Measurements from ENCODE around the gene FAM20B. TPM values are rescaled to one million over a fixed set of nuclear protein-coding genes. Genes with fewer than 3 reads are reported as not detected.
A peak's percentile ranks its signal among the peaks of the same experiment; 100 is the strongest.

FAM20B gene
- total RNA-seq, 1 donor from 2014 or later, result 27.5 TPM

DNA sequence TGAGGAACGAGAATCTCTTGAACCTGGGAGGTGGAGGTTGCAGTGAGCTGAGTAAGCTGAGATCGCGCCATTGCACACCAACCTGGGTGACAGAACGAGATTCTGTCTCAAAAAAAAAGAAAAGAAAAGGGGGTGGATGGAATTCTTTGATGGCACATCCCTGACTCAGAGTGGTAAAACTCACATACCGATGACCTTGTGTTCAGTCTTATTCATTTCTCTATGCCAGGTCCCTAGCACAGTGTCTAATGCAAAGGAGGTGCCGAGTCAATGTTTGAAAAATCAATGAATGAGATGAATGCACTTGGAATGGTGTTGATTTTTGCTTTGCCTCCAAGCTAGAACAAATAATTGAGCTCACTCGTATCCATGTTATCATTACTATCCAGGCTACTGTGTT lies 18.5 kb upstream of the FAM20B start:
- no peaks in the 10 kb centered on the region for H3K36me3 ChIP-seq (ENCODE audit: control insufficient read depth, insufficient read depth, low read length)
- H3K27me3 ChIP-seq (ENCODE audit: control insufficient read depth, insufficient read depth, low read length), result no peaks in the 10 kb centered on the region
- no peak for DNase-seq (ENCODE audit: low read depth)
- no peak overlapping the region for H3K4me3 ChIP-seq (ENCODE audit: low read depth, low read length)
- TF ChIP-seq, protein P1, sequence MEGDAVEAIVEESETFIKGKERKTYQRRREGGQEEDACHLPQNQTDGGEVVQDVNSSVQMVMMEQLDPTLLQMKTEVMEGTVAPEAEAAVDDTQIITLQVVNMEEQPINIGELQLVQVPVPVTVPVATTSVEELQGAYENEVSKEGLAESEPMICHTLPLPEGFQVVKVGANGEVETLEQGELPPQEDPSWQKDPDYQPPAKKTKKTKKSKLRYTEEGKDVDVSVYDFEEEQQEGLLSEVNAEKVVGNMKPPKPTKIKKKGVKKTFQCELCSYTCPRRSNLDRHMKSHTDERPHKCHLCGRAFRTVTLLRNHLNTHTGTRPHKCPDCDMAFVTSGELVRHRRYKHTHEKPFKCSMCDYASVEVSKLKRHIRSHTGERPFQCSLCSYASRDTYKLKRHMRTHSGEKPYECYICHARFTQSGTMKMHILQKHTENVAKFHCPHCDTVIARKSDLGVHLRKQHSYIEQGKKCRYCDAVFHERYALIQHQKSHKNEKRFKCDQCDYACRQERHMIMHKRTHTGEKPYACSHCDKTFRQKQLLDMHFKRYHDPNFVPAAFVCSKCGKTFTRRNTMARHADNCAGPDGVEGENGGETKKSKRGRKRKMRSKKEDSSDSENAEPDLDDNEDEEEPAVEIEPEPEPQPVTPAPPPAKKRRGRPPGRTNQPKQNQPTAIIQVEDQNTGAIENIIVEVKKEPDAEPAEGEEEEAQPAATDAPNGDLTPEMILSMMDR (IDR thresholded peaks at IDR 0.05; ENCODE audit: insufficient read depth, low read length, poor library complexity, severe bottlenecking), result no peak

DNA sequence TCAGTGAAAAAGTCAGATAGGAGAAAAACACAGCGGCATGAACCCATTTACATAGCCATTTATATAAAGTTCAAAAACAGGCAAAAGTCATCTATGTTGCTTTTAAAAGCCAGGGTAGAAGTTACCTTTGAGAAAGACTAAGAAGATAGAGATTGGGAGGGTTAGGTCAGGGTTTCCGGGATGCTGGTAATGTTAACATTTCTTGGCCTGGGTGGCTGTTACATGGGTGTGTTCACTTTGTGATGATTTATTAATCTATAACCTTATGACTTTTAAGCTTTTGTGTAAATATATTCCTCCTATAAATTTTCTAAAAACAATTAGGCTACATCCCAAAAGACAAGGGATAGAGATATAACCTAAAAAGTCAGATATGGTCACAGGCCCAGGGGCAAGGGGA lies 15.0 kb upstream of the FAM20B start:
- no peaks in the 10 kb centered on the region for H3K36me3 ChIP-seq (ENCODE audit: control insufficient read depth, insufficient read depth, low read length)
- H3K27me3 ChIP-seq (ENCODE audit: control insufficient read depth, insufficient read depth, low read length), result no peaks in the 10 kb centered on the region
- TF ChIP-seq, protein P1 (IDR thresholded peaks at IDR 0.05; ENCODE audit: insufficient read depth, low read length, poor library complexity, severe bottlenecking), result no peak
- H3K4me3 ChIP-seq (ENCODE audit: low read depth, low read length), result no peak overlapping the region
- DNase-seq (ENCODE audit: low read depth), result no peak

DNA sequence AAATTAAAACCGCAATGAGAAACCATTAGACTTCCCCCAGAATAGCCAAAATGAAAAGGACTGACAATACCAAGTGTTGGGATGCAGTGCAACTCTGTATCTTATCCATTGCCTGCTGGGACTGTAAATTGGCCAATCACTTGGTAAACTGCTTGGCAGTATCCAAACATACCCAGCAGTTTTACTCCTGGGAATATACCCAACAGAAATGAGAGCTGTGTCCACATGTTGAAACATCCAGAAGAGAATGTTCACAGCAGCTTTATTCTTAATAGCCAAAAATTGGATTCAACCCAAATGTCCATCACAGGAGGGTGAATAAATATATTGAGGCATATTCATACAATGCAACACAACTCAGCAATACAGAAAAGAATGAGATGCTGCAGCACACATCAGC lies 13.7 kb upstream of the FAM20B start:
- H3K4me3 ChIP-seq (ENCODE audit: low read depth, low read length), result no peak overlapping the region
- DNase-seq (ENCODE audit: low read depth), result no peak
- H3K27me3 ChIP-seq (ENCODE audit: control insufficient read depth, insufficient read depth, low read length), result no peaks in the 10 kb centered on the region
- H3K36me3 ChIP-seq (ENCODE audit: control insufficient read depth, insufficient read depth, low read length), result no peaks in the 10 kb centered on the region
- TF ChIP-seq, protein P1 (IDR thresholded peaks at IDR 0.05; ENCODE audit: insufficient read depth, low read length, poor library complexity, severe bottlenecking), result no peak

DNA sequence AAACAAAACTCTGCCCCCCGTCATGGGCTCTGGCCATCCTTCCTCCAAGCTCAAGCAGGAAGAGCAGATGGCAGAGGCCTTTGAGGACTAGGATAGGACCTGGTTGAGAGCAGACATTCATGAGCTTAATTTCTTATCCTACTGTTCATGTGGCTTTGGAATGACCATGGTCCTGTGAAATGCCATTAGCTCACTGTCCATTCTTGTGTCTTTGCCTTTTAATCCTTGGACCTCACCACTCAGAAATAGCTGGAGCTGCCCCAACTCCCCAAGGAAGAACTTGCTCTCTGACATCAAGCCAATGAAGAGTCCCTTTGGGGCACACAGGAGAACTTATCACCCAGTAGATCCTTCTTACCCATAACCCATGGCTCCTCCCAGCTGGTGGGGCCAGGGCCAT lies 11.6 kb upstream of the FAM20B start:
- TF ChIP-seq, protein P1 (IDR thresholded peaks at IDR 0.05; ENCODE audit: insufficient read depth, low read length, poor library complexity, severe bottlenecking), result no peak
- no peaks in the 10 kb centered on the region for H3K36me3 ChIP-seq (ENCODE audit: control insufficient read depth, insufficient read depth, low read length)
- DNase-seq (ENCODE audit: low read depth), result no peak
- no peak overlapping the region for H3K4me3 ChIP-seq (ENCODE audit: low read depth, low read length)
- H3K27me3 ChIP-seq (ENCODE audit: control insufficient read depth, insufficient read depth, low read length), result no peaks in the 10 kb centered on the region

DNA sequence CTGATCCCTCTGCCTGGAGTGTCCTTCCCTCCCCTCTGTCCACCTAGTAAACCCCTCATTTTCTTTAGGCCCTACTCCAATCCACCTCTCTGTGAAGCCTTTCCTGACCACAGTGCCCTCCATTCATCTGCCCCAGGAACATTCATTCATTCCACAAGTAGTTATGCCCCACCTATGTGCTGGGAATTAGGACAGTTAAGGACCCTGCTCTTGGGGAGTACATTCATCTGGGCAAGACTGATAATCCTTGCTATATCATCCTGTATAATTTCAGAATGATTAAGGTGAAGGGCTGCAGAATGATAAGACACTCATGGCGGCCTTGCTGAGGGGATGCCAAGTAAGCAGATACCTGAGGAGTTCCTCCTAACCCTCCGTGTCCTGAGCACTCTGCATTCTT lies 10.3 kb upstream of the FAM20B start:
- DNase-seq (ENCODE audit: low read depth), result no peak
- H3K27me3 ChIP-seq (ENCODE audit: control insufficient read depth, insufficient read depth, low read length), result no peaks in the 10 kb centered on the region
- H3K36me3 ChIP-seq (ENCODE audit: control insufficient read depth, insufficient read depth, low read length), result no peaks in the 10 kb centered on the region
- no peak overlapping the region for H3K4me3 ChIP-seq (ENCODE audit: low read depth, low read length)
- TF ChIP-seq, protein P1 (IDR thresholded peaks at IDR 0.05; ENCODE audit: insufficient read depth, low read length, poor library complexity, severe bottlenecking), result no peak

DNA sequence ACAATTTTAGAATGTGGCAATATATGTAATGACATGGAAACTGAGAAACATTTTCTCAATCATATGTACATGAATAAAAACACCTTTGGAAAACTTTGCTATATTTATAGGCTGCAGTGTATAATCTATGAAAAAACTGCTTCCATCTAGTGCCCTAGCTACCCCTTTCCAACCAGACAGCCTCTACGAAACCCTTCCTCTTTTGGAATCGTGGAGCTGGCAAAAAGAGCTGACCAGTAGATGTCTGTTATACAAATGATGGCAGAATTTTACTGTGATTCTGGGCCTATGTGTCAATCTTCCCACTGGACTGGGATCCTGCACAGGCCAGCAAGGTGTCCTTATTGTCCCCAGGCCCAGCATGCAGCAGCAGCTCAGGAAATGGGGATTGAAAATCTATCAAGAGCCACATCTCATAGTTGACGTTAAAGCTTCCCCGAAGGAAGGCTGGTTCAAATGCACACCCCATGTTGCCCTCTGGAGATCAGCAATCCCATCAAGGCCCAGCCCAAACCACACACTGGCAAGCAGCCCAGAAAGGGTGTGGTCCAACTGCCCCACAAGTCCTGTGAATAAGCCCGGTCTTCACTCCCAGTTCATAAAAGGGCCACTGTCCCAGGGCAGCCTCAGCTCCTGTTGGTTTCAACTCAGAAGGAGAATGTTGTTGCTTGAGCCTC lies 8.8 kb upstream of the FAM20B start:
- DNase-seq (ENCODE audit: low read depth), result peak; percentile 85
- no peak overlapping the region for H3K4me3 ChIP-seq (ENCODE audit: low read depth, low read length)
- no peaks in the 10 kb centered on the region for H3K36me3 ChIP-seq (ENCODE audit: control insufficient read depth, insufficient read depth, low read length)
- TF ChIP-seq, protein P1 (IDR thresholded peaks at IDR 0.05; ENCODE audit: insufficient read depth, low read length, poor library complexity, severe bottlenecking), result no peak
- H3K27me3 ChIP-seq (ENCODE audit: control insufficient read depth, insufficient read depth, low read length), result no peaks in the 10 kb centered on the region
